HepG2 (cell line): ENCODE measurements around the gene CD248. TPM values are rescaled to one million over a fixed set of nuclear protein-coding genes. Genes with fewer than 3 reads are reported as not detected.

Source experiments
- CREM ChIP-seq, 2 experiments: sonication (generic) in 1 of 2; formaldehyde crosslinking in 1 of 2; IDR thresholded peaks; 2 replicates each; pipeline versions ENCODE4 v1.4.0 to v1.6.1; 2016 to 2020; ENCODE audit warnings: antibody characterized with exemption in 1 of 2, mild to moderate bottlenecking in 1 of 2, missing genetic modification reagents in 1 of 2
- EED ChIP-seq: sonication (generic); formaldehyde crosslinking; IDR thresholded peaks from 2 replicates; pipeline ENCODE4 v1.5.0; 2020; ENCODE audit warnings: mild to moderate bottlenecking, missing genetic modification reagents
- HOXA9 ChIP-seq: sonication (generic); formaldehyde crosslinking; IDR thresholded peaks from 2 replicates; pipeline ENCODE4 v1.8.1; 2022; ENCODE audit warnings: missing genetic modification reagents, mild to moderate bottlenecking, moderate library complexity, borderline replicate concordance
- KAT8 ChIP-seq: IDR thresholded peaks from 2 replicates; pipeline ENCODE4 v1.6.1; 2016; ENCODE audit warnings: missing genetic modification reagents, missing compliant biosample characterization
- KMT2A ChIP-seq: sonication (generic); formaldehyde crosslinking; IDR thresholded peaks from 2 replicates; pipeline ENCODE4 v1.4.0; 2020; ENCODE audit warnings: missing genetic modification reagents
- NFATC3 ChIP-seq: sonication (generic); formaldehyde crosslinking; IDR thresholded peaks from 2 replicates; pipeline ENCODE4 v1.5.1; 2020; ENCODE audit warnings: mild to moderate bottlenecking, missing genetic modification reagents
- NFIC ChIP-seq: IDR thresholded peaks from 2 replicates; pipeline ENCODE4 v1.6.1; 2012; ENCODE audit warnings: mild to moderate bottlenecking, low read length, inconsistent platforms
- NR2C2 ChIP-seq: sonication (generic); formaldehyde crosslinking; IDR thresholded peaks from 2 replicates; pipeline ENCODE4 v1.4.0; 2020; ENCODE audit warnings: missing genetic modification reagents, mild to moderate bottlenecking, moderate library complexity, borderline replicate concordance
- NR3C1 ChIP-seq: sonication (generic); formaldehyde crosslinking; IDR thresholded peaks from 2 replicates; pipeline ENCODE4 v1.4.0; 2020; ENCODE audit warnings: missing genetic modification reagents
- PHF5A ChIP-seq: IDR thresholded peaks from one replicate; pipeline ENCODE4 v1.6.1; 2018; ENCODE audit warnings: low read depth, missing genetic modification reagents; ENCODE audit not compliant: unreplicated experiment
- SMARCC2 ChIP-seq: fragments of 450-650 bp; IDR thresholded peaks from 2 replicates; pipeline ENCODE4 v1.6.1; 2017; ENCODE audit warnings: antibody characterized with exemption, mild to moderate bottlenecking
- TOPORS ChIP-seq: sonication (generic); formaldehyde crosslinking; IDR thresholded peaks from 2 replicates; pipeline ENCODE4 v1.8.0; 2023; ENCODE audit warnings: mild to moderate bottlenecking, missing genetic modification reagents
- ZFP62 ChIP-seq: sonication (generic); formaldehyde crosslinking; IDR thresholded peaks from 2 replicates; pipeline ENCODE4 v1.4.0; 2020; ENCODE audit warnings: missing genetic modification reagents
- ZNF205 ChIP-seq: IDR thresholded peaks from 2 replicates; pipeline ENCODE4 v1.6.1; 2018; ENCODE audit warnings: missing biosample characterization, missing genetic modification reagents
- ZNF234 ChIP-seq: sonication (generic); formaldehyde crosslinking; conservative IDR thresholded peaks from 2 replicates; pipeline ENCODE4 v1.5.1; 2020; ENCODE audit warnings: mild to moderate bottlenecking, missing genetic modification reagents
- ZNF382 ChIP-seq: sonication (generic); formaldehyde crosslinking; IDR thresholded peaks from 2 replicates; pipeline ENCODE4 v1.5.0; 2020; ENCODE audit warnings: missing genetic modification reagents, mild to moderate bottlenecking, borderline replicate concordance
- ZNF616 ChIP-seq: sonication (generic); formaldehyde crosslinking; IDR thresholded peaks from 2 replicates; pipeline ENCODE4 v1.5.0; 2020; ENCODE audit warnings: low read depth, mild to moderate bottlenecking, missing genetic modification reagents
- ZNF761 ChIP-seq: sonication (generic); formaldehyde crosslinking; conservative IDR thresholded peaks from 2 replicates; pipeline ENCODE4 v1.4.0; 2020; ENCODE audit warnings: mild to moderate bottlenecking, missing genetic modification reagents
- ZNF891 ChIP-seq: sonication (generic); formaldehyde crosslinking; IDR thresholded peaks from 2 replicates; pipeline ENCODE4 v1.5.0; 2020; ENCODE audit warnings: mild to moderate bottlenecking, missing genetic modification reagents
- ZSCAN30 ChIP-seq: sonication (generic); formaldehyde crosslinking; IDR thresholded peaks from 2 replicates; pipeline ENCODE4 v1.5.0; 2020; ENCODE audit warnings: mild to moderate bottlenecking, missing genetic modification reagents
- polyA plus RNA-seq, 8 experiments: library from polyadenylated mRNA; depleted of rRNA in 3 of 8; stranded (reverse) in 7 of 8; unstranded in 1 of 8; fragments of >200 nt; fragmentation: Illumina TruSeq in 4 of 8; extraction: Trizol in 4 of 8; gene quantifications; 2 replicates each; pipeline versions ENCODE4 v1.2.1 to v1.2.3, GENCODE V29; 2011 to 2016; ENCODE audit warnings: low read depth in 4 of 8, missing spikeins in 1 of 8, mixed read lengths in 1 of 8; ENCODE audit not compliant: insufficient read depth in 1 of 8
- total RNA-seq, 5 experiments: library from RNA; depleted of rRNA; stranded (reverse); fragments of >200 nt; fragmentation: Illumina TruSeq; extraction: Trizol; gene quantifications; 2 replicates each; pipeline ENCODE4 v1.2.3, GENCODE V29; 2016; ENCODE audit warnings: low read depth in 1 of 5
- TF ChIP-seq, protein P1 (sequence below): sonication (generic); formaldehyde crosslinking; IDR thresholded peaks from 2 replicates; pipeline ENCODE4 v1.4.0; 2020; ENCODE audit warnings: missing genetic modification reagents
- TF ChIP-seq, protein P2 (sequence below): IDR thresholded peaks from 2 replicates; pipeline ENCODE4 v1.6.1; 2016; ENCODE audit warnings: missing compliant biosample characterization, missing genetic modification reagents, borderline replicate concordance
- TF ChIP-seq, protein P3 (sequence below): sonication (generic); formaldehyde crosslinking; conservative IDR thresholded peaks from 2 replicates; pipeline ENCODE4 v1.4.0; 2020; ENCODE audit warnings: missing genetic modification reagents
- TF ChIP-seq, protein P4 (sequence below): IDR thresholded peaks from 2 replicates; pipeline ENCODE4 v1.6.1; 2016

The CD248 gene
- total and polyA plus RNA-seq, 2 of the 13 experiments (the other 11 are each of a cell fraction or from before 2014, with no cell fraction given) = 0.25 to 0.35 TPM

DNA sequence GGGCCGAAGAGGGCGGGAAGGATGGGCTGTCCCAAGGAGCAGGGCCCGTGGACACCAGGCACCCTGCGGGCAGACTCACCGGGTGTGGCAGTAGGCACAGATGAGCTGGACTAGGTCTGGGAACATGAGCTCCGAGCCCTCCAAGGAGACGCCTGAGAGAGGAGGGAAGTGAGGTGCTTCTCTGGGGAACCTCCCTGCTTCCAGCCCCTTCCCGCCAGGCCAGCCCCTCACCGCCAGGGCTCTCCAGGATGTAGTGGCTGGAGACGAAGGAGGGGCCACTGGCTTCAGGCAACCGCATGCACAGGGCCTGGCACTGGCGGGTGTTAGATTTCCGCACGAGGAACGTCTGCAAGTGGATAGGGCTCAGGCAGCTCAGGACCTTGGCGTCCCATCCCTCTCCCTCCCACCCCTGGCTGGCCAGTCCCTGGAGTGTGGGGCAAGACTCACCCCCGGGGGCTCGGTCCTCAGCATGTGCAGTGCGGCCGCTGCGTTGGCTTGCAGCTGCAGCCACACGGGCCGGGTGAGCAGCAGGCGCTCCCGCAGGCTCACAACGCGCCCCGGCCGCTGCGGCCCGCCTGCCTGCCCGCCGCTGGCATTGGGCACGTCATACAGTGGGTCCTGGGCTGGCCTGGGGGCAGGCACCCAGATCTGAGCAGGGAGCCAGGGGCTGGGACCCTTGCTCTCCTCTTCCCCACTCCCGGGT is 18.8 kb upstream of the CD248 start (continued):
- no peak for TF ChIP-seq NFIC
- TF ChIP-seq ZNF382 = no peak
- TF ChIP-seq, protein P1, sequence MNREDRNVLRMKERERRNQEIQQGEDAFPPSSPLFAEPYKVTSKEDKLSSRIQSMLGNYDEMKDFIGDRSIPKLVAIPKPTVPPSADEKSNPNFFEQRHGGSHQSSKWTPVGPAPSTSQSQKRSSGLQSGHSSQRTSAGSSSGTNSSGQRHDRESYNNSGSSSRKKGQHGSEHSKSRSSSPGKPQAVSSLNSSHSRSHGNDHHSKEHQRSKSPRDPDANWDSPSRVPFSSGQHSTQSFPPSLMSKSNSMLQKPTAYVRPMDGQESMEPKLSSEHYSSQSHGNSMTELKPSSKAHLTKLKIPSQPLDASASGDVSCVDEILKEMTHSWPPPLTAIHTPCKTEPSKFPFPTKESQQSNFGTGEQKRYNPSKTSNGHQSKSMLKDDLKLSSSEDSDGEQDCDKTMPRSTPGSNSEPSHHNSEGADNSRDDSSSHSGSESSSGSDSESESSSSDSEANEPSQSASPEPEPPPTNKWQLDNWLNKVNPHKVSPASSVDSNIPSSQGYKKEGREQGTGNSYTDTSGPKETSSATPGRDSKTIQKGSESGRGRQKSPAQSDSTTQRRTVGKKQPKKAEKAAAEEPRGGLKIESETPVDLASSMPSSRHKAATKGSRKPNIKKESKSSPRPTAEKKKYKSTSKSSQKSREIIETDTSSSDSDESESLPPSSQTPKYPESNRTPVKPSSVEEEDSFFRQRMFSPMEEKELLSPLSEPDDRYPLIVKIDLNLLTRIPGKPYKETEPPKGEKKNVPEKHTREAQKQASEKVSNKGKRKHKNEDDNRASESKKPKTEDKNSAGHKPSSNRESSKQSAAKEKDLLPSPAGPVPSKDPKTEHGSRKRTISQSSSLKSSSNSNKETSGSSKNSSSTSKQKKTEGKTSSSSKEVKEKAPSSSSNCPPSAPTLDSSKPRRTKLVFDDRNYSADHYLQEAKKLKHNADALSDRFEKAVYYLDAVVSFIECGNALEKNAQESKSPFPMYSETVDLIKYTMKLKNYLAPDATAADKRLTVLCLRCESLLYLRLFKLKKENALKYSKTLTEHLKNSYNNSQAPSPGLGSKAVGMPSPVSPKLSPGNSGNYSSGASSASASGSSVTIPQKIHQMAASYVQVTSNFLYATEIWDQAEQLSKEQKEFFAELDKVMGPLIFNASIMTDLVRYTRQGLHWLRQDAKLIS (CRISPR knock-in tag) = no peak
- TF ChIP-seq ZSCAN30 (CRISPR knock-in tag) = no peak
- TF ChIP-seq, protein P2, sequence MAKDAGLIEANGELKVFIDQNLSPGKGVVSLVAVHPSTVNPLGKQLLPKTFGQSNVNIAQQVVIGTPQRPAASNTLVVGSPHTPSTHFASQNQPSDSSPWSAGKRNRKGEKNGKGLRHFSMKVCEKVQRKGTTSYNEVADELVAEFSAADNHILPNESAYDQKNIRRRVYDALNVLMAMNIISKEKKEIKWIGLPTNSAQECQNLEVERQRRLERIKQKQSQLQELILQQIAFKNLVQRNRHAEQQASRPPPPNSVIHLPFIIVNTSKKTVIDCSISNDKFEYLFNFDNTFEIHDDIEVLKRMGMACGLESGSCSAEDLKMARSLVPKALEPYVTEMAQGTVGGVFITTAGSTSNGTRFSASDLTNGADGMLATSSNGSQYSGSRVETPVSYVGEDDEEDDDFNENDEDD (CRISPR knock-in tag) = 0 out of 2 replicates have a peak, but pooled peaks have one; percentile 31
- TF ChIP-seq ZNF234 (CRISPR knock-in tag) = 0 out of 2 replicates have a peak, but pooled peaks have one; percentile 9
- no peak for TF ChIP-seq NFATC3 (CRISPR knock-in tag)
- TF ChIP-seq ZFP62 (CRISPR knock-in tag) = no peak
- TF ChIP-seq, protein P3, sequence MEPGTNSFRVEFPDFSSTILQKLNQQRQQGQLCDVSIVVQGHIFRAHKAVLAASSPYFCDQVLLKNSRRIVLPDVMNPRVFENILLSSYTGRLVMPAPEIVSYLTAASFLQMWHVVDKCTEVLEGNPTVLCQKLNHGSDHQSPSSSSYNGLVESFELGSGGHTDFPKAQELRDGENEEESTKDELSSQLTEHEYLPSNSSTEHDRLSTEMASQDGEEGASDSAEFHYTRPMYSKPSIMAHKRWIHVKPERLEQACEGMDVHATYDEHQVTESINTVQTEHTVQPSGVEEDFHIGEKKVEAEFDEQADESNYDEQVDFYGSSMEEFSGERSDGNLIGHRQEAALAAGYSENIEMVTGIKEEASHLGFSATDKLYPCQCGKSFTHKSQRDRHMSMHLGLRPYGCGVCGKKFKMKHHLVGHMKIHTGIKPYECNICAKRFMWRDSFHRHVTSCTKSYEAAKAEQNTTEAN (CRISPR knock-in tag) = no peak
- TF ChIP-seq ZNF761 (CRISPR knock-in tag) = peak; percentile 25; the same call in 1 of the 2 replicates
- TF ChIP-seq HOXA9 (CRISPR knock-in tag) = no peak
- TF ChIP-seq ZNF205 (CRISPR knock-in tag) = no peak
- TF ChIP-seq CREM (IDR thresholded peaks at IDR 0.05) = no peak
- TF ChIP-seq CREM (CRISPR knock-in tag; IDR thresholded peaks at IDR 0.05) = no peak
- TF ChIP-seq PHF5A = no peak
- TF ChIP-seq, protein P4, sequence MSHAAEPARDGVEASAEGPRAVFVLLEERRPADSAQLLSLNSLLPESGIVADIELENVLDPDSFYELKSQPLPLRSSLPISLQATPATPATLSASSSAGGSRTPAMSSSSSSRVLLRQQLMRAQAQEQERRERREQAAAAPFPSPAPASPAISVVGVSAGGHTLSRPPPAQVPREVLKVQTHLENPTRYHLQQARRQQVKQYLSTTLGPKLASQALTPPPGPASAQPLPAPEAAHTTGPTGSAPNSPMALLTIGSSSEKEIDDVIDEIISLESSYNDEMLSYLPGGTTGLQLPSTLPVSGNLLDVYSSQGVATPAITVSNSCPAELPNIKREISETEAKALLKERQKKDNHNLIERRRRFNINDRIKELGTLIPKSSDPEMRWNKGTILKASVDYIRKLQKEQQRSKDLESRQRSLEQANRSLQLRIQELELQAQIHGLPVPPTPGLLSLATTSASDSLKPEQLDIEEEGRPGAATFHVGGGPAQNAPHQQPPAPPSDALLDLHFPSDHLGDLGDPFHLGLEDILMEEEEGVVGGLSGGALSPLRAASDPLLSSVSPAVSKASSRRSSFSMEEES (CRISPR knock-in tag) = no peak
- no peak for TF ChIP-seq KMT2A (CRISPR knock-in tag)
- TF ChIP-seq ZNF616 (CRISPR knock-in tag) = no peak
- peak; percentile 55; the same call in 1 of the 2 replicates for TF ChIP-seq ZNF891 (CRISPR knock-in tag)
- TF ChIP-seq NR2C2 (CRISPR knock-in tag) = no peak
- no peak for TF ChIP-seq NR3C1
- TF ChIP-seq EED (CRISPR knock-in tag) = 0 out of 2 replicates have a peak, but pooled peaks have one; percentile 68
- TF ChIP-seq TOPORS = no peak
- TF ChIP-seq SMARCC2 = no peak
- no peak for TF ChIP-seq KAT8 (CRISPR knock-in tag)
